Ramos (cell line): Measurements from ENCODE around the gene MELK.

Experiments
- in situ Hi-C: fragments of 300-500 bp; cut with MboI; formaldehyde crosslinking; loops from one replicate; pipeline ENCODE4 v1.14.3; 2022; ENCODE audit warnings: low sequenced_read_pairs; ENCODE audit not compliant: unreplicated experiment

The MELK gene

GRCh38 chr9:36575411-36575882 lies 2.8 kb downstream of the MELK start:
- in situ Hi-C loops: no loop called here

- in situ Hi-C loops: no loop called here
Measured at GRCh38 chr9:36576866-36577265, 4.2 kb downstream of the MELK start.

- in situ Hi-C loops: no loop called here
Measured at GRCh38 chr9:36584620-36585460, 12.1 kb downstream of the MELK start.

- in situ Hi-C loops: no loop called here
Measured at GRCh38 chr9:36590231-36590630, 17.5 kb downstream of the MELK start.

- in situ Hi-C loops: no loop called here
Measured at GRCh38 chr9:36592801-36593583, 20.3 kb downstream of the MELK start.

DNA sequence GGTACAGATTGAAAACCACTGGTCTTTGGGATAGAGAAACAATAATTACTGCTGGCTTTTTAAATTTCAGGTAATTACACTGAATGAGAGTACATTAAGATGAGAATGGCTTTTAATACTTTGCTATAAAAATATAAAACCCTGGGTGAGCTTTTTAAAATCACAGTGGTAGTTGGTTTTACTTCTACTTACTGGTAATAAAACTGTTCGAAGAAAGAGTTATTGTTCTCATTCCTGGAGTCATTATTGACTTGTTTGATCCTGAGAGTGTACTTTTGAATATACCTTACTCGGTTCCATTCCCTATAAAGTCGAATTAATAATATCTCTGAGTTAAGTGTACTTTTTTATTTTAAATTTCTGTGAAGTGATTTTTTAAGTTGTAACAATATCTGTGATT lies 21.5 kb downstream of the MELK start:
- in situ Hi-C loops: no loop called here

DNA sequence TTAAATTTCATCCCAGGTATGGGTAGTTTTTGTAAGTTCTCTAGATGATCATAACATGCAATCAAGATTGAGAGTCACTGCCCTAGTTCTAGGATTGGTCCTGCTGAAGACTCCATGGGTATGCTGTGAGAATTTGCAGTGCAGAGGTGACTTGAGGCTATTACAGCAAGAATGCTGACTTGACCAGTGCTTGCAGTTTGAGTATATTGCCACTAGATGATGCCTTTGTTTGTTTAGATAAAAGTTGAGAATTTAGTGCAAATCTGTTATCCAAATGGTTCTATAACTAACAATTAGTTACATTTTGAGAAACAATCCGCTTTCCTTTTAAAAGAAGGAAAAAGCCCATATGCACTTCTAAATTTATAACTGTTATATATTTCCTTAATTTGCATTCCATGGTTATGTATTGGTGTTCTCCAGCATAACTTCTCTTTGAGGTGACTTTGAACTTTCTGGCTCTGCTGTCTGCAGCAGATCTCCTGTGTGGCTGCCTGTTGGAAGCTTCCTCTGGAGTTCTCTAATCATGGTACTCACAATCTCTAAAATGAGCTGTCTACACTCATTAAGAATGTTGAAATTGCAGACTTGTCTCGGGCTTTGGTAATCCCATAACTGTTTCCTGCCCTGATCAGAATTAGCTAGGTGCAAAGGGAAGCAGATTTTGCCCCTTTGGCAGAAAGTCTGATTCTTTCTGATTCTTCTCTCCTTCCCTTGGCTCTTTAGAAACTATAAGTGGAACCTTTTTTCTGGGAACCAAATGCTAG lies 24.9 kb downstream of the MELK start:
- in situ Hi-C loops: no loop called here

- in situ Hi-C loops: no loop called here
Measured at GRCh38 chr9:36598273-36598672, 25.6 kb downstream of the MELK start.

DNA sequence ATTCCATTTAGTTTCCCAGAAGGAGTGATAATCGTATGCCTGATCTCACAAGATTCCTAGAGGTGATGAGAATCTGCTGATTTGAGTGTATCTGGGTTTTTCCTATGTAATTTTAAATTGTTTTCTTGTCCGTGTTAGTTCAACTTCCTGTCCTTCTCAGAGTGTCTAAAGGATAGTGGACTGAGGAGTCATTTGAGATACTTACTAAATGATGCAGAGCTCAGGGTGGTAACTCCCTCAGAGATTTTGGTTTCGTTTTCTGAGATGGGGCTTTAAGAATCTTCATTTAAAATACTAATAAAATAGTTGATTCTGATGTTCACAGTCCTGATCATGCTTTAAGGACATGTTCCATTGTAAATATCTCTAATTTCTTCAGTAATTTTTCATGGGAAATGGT lies 30.3 kb downstream of the MELK start:
- in situ Hi-C loops: no loop called here

- in situ Hi-C loops: no loop called here
Measured at GRCh38 chr9:36609306-36609705, 36.6 kb downstream of the MELK start.

DNA sequence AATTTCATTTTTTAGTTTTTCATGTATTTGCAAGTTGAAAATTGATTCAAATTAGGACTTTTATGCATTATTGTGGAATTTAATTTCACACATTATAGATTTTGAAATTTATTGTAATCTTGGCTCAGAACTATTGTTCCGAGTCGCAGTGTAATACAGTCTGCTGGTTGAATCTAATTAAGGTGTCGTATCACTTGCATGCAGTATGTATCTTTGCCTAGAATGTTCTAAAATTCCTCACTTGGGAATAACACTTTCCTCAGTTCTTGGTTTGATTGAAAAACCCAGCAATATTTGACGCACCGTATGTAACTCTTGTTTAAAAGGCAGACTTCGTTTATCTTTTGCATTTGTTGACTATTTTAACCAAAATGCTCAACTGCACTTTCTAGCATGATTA lies 49.4 kb downstream of the MELK start:
- in situ Hi-C loops: no loop called here

DNA sequence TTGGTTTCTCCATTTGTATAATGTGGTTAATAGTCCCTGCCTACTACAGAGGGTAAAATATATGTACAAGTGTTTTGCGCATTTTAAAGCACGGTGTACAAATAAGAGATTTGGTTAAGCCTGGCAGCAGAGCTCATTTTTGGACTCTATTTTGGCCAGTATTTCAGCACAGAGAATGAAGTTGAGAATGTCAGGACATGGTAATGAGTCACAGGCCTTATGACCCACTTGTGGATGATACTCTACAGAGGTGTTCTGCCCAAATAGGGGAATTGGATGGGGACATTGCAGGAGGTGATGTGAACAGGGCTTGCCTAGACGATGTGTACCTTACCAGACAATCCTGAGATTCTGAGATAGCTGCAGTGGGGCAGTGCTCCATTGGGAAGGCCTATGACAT lies 50.6 kb downstream of the MELK start:
- in situ Hi-C loops: no loop called here

DNA sequence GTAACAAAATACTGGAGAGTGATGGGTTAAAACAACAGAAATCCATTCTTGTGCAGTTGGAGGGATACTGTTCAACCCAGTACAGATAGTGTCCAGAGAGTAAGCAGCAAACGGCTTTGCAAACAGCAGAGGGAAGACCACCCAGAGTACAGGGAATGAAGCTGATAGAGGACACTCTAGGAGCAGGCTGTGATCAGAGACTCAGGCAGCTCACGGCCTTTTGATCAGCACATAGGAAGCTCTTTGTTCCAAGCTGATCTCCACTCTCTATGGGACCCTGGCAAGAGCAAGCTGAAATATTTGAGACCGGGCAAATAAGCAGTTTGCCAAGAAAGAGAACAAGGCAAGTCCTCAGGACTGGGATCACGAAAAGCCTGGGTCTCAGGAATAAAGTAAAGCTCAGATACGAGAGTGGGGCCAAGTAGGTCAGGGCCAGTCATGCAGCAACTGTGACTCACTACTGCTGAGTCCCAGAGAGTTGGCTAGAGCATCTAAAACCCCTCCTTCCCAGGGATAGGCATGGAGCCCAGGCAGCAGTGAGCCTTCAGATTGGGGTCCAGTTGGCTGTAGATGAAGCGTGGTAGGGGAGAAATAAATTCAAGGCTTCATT lies 52.4 kb downstream of the MELK start:
- in situ Hi-C loops: loop anchor here (25.0 kb wide), 2 partner anchors 112 to 712 kb away; no protein-coding TSS in a partner anchor

DNA sequence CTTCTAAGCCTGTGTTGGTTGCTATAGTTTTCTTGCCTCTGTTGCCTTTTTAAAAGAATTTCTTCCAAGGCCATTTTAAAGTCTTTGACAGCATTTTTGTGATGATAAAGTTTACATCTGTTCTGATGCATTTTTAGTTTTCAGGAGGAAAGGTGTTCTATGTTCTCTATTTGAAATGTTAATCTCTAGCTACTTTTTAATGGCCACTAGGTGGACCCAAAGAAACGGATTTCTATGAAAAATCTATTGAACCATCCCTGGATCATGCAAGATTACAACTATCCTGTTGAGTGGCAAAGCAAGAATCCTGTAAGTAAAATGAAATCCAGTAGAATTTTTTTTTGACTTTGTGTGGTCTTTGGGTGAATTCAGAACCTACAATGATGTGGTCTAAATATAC lies 60.2 kb downstream of the MELK start:
- in situ Hi-C loops: loop anchor here (25.0 kb wide), 2 partner anchors 104 to 704 kb away; no protein-coding TSS in a partner anchor

- in situ Hi-C loops: loop anchor here (25.0 kb wide), 2 partner anchors 100 to 700 kb away; no protein-coding TSS in a partner anchor
Measured at GRCh38 chr9:36637491-36638270, 65.0 kb downstream of the MELK start.

GRCh38 chr9:36640771-36641381 lies 68.2 kb downstream of the MELK start:
- in situ Hi-C loops: loop anchor here (25.0 kb wide), 2 partner anchors 96 to 696 kb away; no protein-coding TSS in a partner anchor

GRCh38 chr9:36642817-36643216 lies 70.1 kb downstream of the MELK start:
- in situ Hi-C loops: loop anchor here (25.0 kb wide), 2 partner anchors 94 to 694 kb away; no protein-coding TSS in a partner anchor

DNA sequence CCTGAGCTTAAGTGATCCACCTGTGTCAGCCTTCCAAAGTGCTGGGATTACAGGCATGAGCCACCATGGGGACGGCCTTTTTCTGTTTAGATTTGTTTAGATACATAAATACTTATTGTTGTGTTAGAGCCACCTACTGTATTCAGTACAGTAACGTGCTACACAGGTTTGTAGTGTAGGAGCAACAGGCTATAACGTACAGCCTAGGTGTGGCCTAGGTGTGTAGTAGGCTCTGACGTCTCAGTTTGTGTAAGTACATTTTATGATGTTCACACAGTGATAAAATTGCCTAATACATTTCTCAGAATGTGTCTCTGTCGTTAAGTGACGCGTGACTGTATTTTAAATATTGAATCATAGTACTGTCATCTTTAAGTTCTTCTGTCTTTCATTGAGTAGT lies 84.1 kb downstream of the MELK start:
- in situ Hi-C loops: no loop called here

DNA sequence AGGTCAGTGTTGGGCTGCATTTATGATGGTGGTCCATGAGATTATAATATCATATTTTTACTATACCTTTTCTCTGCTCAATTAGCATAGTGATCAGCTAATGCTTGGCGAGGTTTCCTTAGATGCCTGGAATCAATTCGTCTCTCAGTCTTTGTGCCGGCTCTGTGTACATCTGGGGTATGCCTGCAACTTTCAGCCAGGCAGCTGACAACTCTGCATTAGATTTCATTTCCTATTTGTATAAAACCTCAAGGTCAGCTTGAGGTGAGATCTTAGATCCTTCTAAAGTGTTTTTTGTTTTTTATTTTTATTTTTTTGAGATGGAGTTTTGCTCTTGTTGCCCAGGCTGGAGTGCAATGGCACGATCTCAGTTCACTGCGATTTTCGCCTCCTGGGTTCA lies 86.8 kb downstream of the MELK start:
- in situ Hi-C loops: no loop called here
